GM23338 (cell line): ENCODE results near the gene RTP5. TPM values are rescaled to one million over a fixed set of nuclear protein-coding genes. Genes with fewer than 3 reads are reported as not detected.

ENCODE experiments used
- ATAC-seq: fragments of 200-7000 bp; cut with Tn5 transposase; 3 replicates; pipeline ENCODE4 v1.9.1; 2020
- DNase-seq: peaks from one replicate; pipeline ENCODE4 v3.0.0-alpha.2; 2015; ENCODE audit warnings: low spot score
- H2AFZ ChIP-seq: fragments of 200-600 bp; sonication (generic); 2 replicates; pipeline ENCODE4 v1.8.0; 2016; ENCODE audit warnings: antibody characterized with exemption, mild to moderate bottlenecking, moderate library complexity
- H3F3A ChIP-seq: fragments of 200-600 bp; sonication (generic); replicated peaks from 2 replicates; pipeline ENCODE4 v1.8.0; 2017; ENCODE audit warnings: antibody characterized with exemption, mixed run types, low read depth
- H3K27ac ChIP-seq: fragments of 200-600 bp; sonication (generic); 2 replicates; pipeline ENCODE4 v1.6.1; 2016; ENCODE audit warnings: low read depth
- H3K27me3 ChIP-seq: fragments of 200-600 bp; sonication (generic); 2 replicates; pipeline ENCODE4 v1.8.0; 2016; ENCODE audit warnings: mild to moderate bottlenecking, mixed run types, moderate library complexity; ENCODE audit not compliant: insufficient read depth
- H3K36me3 ChIP-seq: fragments of 200-600 bp; sonication (generic); 2 replicates; pipeline ENCODE4 v1.8.0; 2016; ENCODE audit warnings: mild to moderate bottlenecking; ENCODE audit not compliant: insufficient read depth
- H3K4me1 ChIP-seq: fragments of 200-600 bp; sonication (generic); 2 replicates; pipeline ENCODE4 v1.8.0; 2016; ENCODE audit warnings: mild to moderate bottlenecking, moderate library complexity; ENCODE audit not compliant: insufficient read depth
- H3K4me2 ChIP-seq: fragments of 200-600 bp; sonication (generic); 2 replicates; pipeline ENCODE4 v1.7.1; 2017; ENCODE audit warnings: mixed run types
- H3K4me3 ChIP-seq: fragments of 200-600 bp; sonication (generic); 2 replicates; pipeline ENCODE4 v1.6.1; 2016; ENCODE audit warnings: mixed run types
- H3K79me2 ChIP-seq: fragments of 200-600 bp; sonication (generic); replicated peaks from 2 replicates; pipeline ENCODE4 v1.8.0; 2017; ENCODE audit warnings: mild to moderate bottlenecking; ENCODE audit not compliant: insufficient read depth
- H3K9me2 ChIP-seq: fragments of 200-600 bp; sonication (generic); 2 replicates; pipeline ENCODE4 v1.8.0; 2017; ENCODE audit not compliant: insufficient read depth
- H4K20me1 ChIP-seq: fragments of 200-600 bp; sonication (generic); replicated peaks from 2 replicates; pipeline ENCODE4 v1.8.0; 2017; ENCODE audit warnings: mild to moderate bottlenecking; ENCODE audit not compliant: insufficient read depth
- H3K27ac Mint-ChIP-seq: 2 replicates; pipeline ENCODE4 v1.8.0; 2020; ENCODE audit warnings: inconsistent platforms, mild to moderate bottlenecking, moderate library complexity, mixed read lengths
- H3K27me3 Mint-ChIP-seq: 3 replicates; pipeline ENCODE4 v1.8.0; 2022; ENCODE audit warnings: low read depth, mild to moderate bottlenecking, moderate library complexity, mixed read lengths, inconsistent platforms; ENCODE audit not compliant: insufficient read depth, poor library complexity
- H3K36me3 Mint-ChIP-seq: 3 replicates; pipeline ENCODE4 v1.8.0; 2021; ENCODE audit warnings: low read depth, mild to moderate bottlenecking, inconsistent platforms, moderate library complexity, mixed read lengths
- H3K4me1 Mint-ChIP-seq: 3 replicates; pipeline ENCODE4 v1.8.0; 2020; ENCODE audit warnings: mild to moderate bottlenecking, inconsistent platforms, mixed read lengths
- H3K4me3 Mint-ChIP-seq: 3 replicates; pipeline ENCODE4 v1.8.0; 2021; ENCODE audit warnings: moderate library complexity, mild to moderate bottlenecking, inconsistent platforms, mixed read lengths
- H3K9me3 Mint-ChIP-seq: 3 replicates; pipeline ENCODE4 v1.8.0; 2020; ENCODE audit warnings: moderate library complexity, mild to moderate bottlenecking, inconsistent platforms, mixed read lengths
- CREB1 ChIP-seq: fragments of 250-450 bp; sonication (Bioruptor Pico); IDR thresholded peaks from 2 replicates; pipeline ENCODE4 v1.5.0; 2020; ENCODE audit warnings: low read depth, mild to moderate bottlenecking, moderate library complexity
- CTCF ChIP-seq, 2 experiments: fragments of 200-600 bp in 1 of 2; sonication (generic) in 1 of 2; conservative IDR thresholded peaks; 2 replicates each; pipeline versions ENCODE4 v1.5.1 to v1.6.1; 2016 to 2017; ENCODE audit warnings: antibody characterized with exemption in 2 of 2, low read depth in 2 of 2, mild to moderate bottlenecking in 2 of 2, moderate library complexity in 1 of 2
- EZH2 ChIP-seq: fragments of 200-600 bp; sonication (generic); IDR thresholded peaks from one replicate; pipeline ENCODE4 v1.8.0; 2017; ENCODE audit warnings: antibody characterized with exemption, mild to moderate bottlenecking, low read depth; ENCODE audit not compliant: unreplicated experiment
- EZH2phosphoT487 ChIP-seq: fragments of 200-600 bp; sonication (generic); IDR thresholded peaks from one replicate; pipeline ENCODE4 v1.8.1; 2018; ENCODE audit warnings: antibody characterized with exemption; ENCODE audit not compliant: unreplicated experiment
- JUNB ChIP-seq: IDR thresholded peaks from one replicate; pipeline ENCODE4 v1.6.1; 2016; ENCODE audit warnings: antibody characterized with exemption; ENCODE audit not compliant: unreplicated experiment
- NANOG ChIP-seq: IDR thresholded peaks from 2 replicates; pipeline ENCODE4 v1.6.1; 2016; ENCODE audit warnings: antibody characterized with exemption, borderline replicate concordance
- POLR2AphosphoS5 ChIP-seq: IDR thresholded peaks from 2 replicates; pipeline ENCODE4 v1.6.1; 2016; ENCODE audit warnings: antibody characterized with exemption, low read depth
- STAT1 ChIP-seq: IDR thresholded peaks from one replicate; pipeline ENCODE4 v1.6.1; 2016; ENCODE audit warnings: antibody characterized with exemption; ENCODE audit not compliant: unreplicated experiment
- ZNF114 ChIP-seq: fragments of 250-450 bp; sonication (Bioruptor Pico); IDR thresholded peaks from 2 replicates; pipeline ENCODE4 v1.5.0; 2020; ENCODE audit warnings: mild to moderate bottlenecking, moderate library complexity
- ZNF331 ChIP-seq: fragments of 250-450 bp; sonication (Bioruptor Pico); IDR thresholded peaks from 2 replicates; pipeline ENCODE4 v1.5.0; 2020; ENCODE audit warnings: low read depth, mild to moderate bottlenecking, moderate library complexity
- ZNF462 ChIP-seq: fragments of 250-450 bp; sonication (Bioruptor Pico); IDR thresholded peaks from 2 replicates; pipeline ENCODE4 v1.5.0; 2020; ENCODE audit warnings: mild to moderate bottlenecking, moderate library complexity
- polyA plus RNA-seq: library from polyadenylated mRNA; unstranded; fragments of >200 nt; fragmentation: Nextera tagmentation; extraction: Ambion mirVana; gene quantifications from 2 replicates; pipeline ENCODE4 v1.2.1, GENCODE V29; 2016
- total RNA-seq: library from RNA; depleted of rRNA; stranded (reverse); fragments of >200 nt; shearing (Covaris generic); gene quantifications from 2 replicates; pipeline ENCODE4 v1.2.3, GENCODE V29; 2014
- TF ChIP-seq, protein P1 (sequence below): IDR thresholded peaks from 2 replicates; pipeline ENCODE4 v1.6.1; 2016; ENCODE audit warnings: antibody characterized with exemption
- TF ChIP-seq, protein P2 (sequence below): IDR thresholded peaks from one replicate; pipeline ENCODE4 v1.6.1; 2018; ENCODE audit warnings: antibody characterized with exemption; ENCODE audit not compliant: unreplicated experiment

RTP5 gene
- total and polyA plus RNA-seq, 2 experiments from 2014 or later: not detected

DNA sequence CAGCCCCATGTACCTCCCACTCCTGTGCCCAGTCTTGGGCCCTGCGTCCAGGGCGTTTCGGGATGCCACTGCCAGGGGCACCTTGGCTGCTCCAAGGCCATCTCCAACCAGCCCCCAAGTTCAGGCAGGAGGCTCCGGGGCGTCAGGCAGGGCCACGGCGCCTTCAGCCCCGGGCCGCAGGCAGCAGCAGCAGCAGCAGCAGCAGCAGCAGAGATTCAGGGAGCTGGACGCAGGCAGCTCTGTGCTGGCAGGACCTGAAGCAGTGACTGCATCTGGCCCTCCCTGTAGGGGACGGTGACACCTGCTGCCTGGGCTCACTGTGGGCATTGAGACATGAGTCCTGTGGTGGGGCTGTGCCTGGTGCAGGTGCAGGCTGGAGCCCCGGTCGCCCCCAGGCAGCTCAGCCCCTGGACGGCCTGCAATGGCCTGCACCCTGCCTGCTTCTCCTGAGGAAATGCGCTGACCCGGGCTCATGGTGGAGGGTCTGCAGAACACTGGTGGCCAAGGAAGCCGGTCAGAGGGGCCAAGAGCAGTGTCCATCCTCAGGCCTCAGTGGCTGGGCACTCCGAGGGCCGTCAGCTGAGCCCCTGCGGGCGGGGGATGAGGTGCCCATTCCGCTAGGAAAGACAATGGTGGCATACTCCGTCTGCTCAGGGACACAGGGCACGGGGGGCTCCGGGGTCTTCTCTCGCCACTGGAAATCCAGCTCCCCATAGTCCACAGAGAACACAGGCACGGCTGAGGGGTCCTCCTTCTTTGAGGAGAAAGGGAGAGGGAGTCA lies 18.8 kb upstream of the RTP5 start:
- no peak for TF ChIP-seq STAT1
- no peak for TF ChIP-seq NANOG
- TF ChIP-seq, protein P1, sequence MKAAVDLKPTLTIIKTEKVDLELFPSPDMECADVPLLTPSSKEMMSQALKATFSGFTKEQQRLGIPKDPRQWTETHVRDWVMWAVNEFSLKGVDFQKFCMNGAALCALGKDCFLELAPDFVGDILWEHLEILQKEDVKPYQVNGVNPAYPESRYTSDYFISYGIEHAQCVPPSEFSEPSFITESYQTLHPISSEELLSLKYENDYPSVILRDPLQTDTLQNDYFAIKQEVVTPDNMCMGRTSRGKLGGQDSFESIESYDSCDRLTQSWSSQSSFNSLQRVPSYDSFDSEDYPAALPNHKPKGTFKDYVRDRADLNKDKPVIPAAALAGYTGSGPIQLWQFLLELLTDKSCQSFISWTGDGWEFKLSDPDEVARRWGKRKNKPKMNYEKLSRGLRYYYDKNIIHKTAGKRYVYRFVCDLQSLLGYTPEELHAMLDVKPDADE: no peak
- TF ChIP-seq JUNB: no peak
- TF ChIP-seq ZNF462 (CRISPR knock-in tag): no peak
- TF ChIP-seq, protein P2, sequence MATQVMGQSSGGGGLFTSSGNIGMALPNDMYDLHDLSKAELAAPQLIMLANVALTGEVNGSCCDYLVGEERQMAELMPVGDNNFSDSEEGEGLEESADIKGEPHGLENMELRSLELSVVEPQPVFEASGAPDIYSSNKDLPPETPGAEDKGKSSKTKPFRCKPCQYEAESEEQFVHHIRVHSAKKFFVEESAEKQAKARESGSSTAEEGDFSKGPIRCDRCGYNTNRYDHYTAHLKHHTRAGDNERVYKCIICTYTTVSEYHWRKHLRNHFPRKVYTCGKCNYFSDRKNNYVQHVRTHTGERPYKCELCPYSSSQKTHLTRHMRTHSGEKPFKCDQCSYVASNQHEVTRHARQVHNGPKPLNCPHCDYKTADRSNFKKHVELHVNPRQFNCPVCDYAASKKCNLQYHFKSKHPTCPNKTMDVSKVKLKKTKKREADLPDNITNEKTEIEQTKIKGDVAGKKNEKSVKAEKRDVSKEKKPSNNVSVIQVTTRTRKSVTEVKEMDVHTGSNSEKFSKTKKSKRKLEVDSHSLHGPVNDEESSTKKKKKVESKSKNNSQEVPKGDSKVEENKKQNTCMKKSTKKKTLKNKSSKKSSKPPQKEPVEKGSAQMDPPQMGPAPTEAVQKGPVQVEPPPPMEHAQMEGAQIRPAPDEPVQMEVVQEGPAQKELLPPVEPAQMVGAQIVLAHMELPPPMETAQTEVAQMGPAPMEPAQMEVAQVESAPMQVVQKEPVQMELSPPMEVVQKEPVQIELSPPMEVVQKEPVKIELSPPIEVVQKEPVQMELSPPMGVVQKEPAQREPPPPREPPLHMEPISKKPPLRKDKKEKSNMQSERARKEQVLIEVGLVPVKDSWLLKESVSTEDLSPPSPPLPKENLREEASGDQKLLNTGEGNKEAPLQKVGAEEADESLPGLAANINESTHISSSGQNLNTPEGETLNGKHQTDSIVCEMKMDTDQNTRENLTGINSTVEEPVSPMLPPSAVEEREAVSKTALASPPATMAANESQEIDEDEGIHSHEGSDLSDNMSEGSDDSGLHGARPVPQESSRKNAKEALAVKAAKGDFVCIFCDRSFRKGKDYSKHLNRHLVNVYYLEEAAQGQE: no peak
- no peak for TF ChIP-seq ZNF114 (CRISPR knock-in tag)
- no peak for TF ChIP-seq POLR2AphosphoS5
- TF ChIP-seq EZH2phosphoT487: no peak
- no peak for TF ChIP-seq CREB1 (CRISPR knock-in tag)
- TF ChIP-seq CTCF (conservative IDR thresholded peaks at IDR 0.05; ENCODE audit: low read depth in 2 of 2): no peak
- no peak for TF ChIP-seq ZNF331 (CRISPR knock-in tag)
- TF ChIP-seq EZH2: no peak
- Mint-ChIP-seq H3K4me1 (no peaks in the 10 kb centered on the region), H3K27me3 (peaks cover 14% of the 10 kb centered on the region), H3K4me3 (no peak overlapping the region), H3K27ac (no peak overlapping the region), H3K9me3 (no peaks in the 10 kb centered on the region), H3K36me3 (no peaks in the 10 kb centered on the region)
- no peak overlapping the region for H2AFZ ChIP-seq
- H3K27ac ChIP-seq: no peak overlapping the region
- H3K4me2 ChIP-seq: no peak overlapping the region
- DNase-seq: no peak
- H4K20me1 ChIP-seq: no peaks in the 10 kb centered on the region
- H3F3A ChIP-seq: no peaks in the 10 kb centered on the region
- H3K4me1 ChIP-seq: no peaks in the 10 kb centered on the region
- no peaks in the 10 kb centered on the region for H3K79me2 ChIP-seq
- no peaks in the 10 kb centered on the region for H3K36me3 ChIP-seq
- no peak overlapping the region for H3K4me3 ChIP-seq
- H3K9me2 ChIP-seq: no peaks in the 10 kb centered on the region
- no peak for ATAC-seq
- no peaks in the 10 kb centered on the region for H3K27me3 ChIP-seq
